Activated CD4-positive, alpha-beta T cell treated with anti-CD3 and anti-CD28 coated beads for 48 hours (primary cell): Measurements from ENCODE around the gene CAGE1.
A peak's percentile ranks its signal among the peaks of the same experiment; 100 is the strongest.

ENCODE experiments used
- DNase-seq: peaks from one replicate; pipeline ENCODE4 v3.0.0-alpha.2; 2020

CAGE1 gene

DNA sequence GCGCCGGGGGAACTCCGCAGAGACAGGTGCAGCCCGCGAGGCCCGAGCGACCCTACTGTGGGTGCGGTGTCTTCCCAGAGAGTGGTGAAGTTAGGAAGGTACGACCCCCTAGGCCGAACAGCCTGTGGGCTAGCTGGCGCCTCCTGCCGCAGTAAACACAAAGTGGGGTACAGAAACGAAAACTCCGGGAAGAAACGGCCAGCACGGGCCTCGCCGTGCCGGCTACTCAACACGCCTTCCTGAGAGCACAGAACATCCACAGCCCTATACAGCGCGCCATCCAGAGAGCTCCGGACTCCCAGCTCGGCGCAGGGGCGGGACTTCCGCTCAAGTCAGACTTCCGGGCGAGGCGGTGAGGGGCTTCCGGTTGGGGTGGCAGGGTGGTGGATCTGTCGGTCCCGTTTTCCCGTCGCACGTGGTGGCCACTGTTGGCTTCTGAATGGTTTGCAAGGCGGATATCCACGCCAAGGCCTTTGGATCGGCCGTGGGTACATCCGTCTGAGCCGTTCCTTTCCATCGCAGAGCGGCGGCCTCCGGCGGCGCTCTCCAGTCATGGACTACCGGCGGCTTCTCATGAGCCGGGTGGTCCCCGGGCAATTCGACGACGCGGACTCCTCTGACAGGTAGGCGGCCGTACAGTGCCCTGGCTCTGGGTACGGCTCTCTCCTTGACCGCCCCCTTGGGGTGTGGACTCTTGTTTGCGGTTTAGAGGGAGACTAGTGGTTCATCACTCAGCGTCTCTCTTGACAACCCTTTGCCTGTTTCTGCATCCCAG lies at the start of gene CAGE1, which contains the start of gene RIOK1:
Gene CAGE1 (minus strand): TSS at position 292 of the 775 bp plus-strand sequence. CDS start 2,569 bp downstream, outside the sequence.
Gene RIOK1 (plus strand): TSS at position 358 of the 775 bp plus-strand sequence. CDS start 195 bp downstream, at position 553.
- DNase-seq = peak; percentile 97

DNA sequence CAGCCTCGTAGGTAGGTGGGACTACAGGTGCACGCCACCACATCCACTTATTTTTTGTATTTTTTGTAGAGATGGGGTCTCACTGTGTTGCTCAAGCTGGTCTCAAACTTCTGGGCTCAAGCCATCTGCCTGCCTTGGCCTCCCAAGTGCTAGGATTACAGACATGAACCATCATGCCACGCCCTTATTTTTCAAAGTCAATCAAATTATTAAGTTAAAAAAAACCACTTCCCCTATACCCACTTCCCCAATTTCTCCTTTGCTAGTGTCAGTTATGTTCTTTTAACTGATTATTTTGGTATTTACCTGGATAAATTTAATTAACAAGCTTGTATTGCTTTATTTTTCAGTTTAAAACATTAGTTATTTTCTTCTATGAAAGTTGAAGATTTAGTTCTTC lies 49.7 kb upstream of the CAGE1 start:
- no peak for DNase-seq

DNA sequence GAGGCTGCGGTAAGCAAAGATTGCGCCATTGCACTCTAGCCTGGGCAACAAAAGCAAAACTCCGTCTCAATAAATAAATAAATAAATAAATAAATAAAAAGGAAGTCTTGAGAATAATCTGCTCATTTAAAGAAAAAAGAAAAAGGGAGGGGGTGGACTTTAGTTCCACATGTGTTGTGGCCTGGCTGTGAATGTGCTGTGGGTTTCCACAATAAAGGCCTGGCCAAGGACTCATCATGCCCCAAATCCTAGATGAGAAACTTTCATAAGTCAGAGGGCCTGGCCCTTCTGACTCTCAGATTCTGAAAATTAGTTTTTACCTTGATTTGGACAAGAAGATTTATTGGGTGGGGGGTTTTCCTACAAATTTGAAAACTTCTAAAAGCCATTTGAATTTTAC lies 48.5 kb upstream of the CAGE1 start:
- DNase-seq = no peak

DNA sequence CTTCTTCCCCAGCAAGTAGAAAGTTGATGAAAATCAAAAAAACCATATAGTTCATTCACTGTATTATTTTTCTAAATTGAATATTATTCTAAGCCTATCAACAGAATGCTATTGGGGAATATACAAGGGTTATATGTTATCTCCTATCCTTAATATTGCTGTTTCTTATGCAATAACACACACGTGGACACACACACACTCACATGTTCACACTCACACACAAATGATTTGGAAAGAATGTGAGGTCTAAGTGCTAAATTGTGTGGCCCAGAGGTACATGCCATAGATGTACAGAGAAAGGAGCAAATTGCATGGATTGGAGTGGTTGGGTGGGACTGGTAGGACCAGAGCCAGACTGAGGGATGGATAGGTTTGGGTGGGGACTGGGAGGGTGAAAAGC lies 45.1 kb upstream of the CAGE1 start:
- DNase-seq = no peak

- DNase-seq = no peak
Measured at GRCh38 chr6:7433121-7433617, 43.6 kb upstream of the CAGE1 start.

- no peak for DNase-seq
Measured at GRCh38 chr6:7432391-7433120, 43.0 kb upstream of the CAGE1 start.

DNA sequence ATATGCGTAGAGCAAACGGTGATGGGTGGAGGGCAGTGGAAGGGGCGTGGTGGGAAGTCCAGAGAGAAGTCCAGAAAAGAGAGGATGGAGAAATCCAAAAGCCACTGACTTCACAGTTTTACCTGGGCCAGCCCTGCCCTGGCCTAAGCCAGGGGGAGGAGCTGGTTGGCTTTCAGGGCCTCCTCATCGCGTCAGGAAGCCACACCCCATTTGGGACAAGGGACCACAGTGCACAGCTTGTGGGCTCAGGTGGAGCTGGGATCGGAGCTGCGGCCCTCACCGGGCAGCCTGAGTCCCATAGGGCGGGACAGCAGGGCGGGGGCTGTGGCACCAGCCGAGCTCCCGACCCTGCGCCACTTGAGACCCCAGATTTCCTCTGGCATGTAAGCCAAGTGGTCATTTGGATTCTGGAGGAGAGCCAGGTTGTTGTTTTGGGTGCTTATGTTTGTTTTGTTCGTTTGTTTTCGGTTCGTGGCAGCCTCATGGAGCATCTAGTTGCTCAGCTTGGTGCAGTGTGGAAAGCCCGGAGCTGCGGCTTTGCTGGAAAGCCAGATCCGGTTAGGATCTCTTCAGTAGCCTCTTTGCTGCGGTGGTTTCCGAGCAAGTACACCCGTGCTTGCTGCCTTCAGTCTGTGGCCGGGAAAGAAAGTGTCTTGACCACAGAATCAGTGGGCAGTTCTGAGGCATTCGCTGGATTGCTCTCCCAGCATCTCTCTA lies 42.3 kb upstream of the CAGE1 start:
- DNase-seq = no peak

DNA sequence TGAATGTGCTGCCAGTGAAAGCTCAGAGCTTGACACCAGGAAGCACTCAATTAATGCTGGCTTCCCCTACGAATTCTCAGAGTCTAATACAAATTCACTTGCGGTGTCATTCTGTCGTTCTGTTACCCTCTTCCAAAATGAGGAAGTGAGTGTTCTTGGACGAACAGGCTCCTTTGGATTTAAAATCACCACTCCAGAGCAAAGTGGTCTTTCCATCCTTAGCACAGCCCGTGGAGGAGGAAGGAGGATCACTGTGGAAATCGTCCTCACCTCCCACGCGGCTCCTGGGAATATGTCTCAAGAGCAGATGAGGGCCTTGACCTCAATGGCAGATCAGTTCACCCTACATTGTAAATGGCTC lies 41.8 kb upstream of the CAGE1 start:
- DNase-seq = no peak

DNA sequence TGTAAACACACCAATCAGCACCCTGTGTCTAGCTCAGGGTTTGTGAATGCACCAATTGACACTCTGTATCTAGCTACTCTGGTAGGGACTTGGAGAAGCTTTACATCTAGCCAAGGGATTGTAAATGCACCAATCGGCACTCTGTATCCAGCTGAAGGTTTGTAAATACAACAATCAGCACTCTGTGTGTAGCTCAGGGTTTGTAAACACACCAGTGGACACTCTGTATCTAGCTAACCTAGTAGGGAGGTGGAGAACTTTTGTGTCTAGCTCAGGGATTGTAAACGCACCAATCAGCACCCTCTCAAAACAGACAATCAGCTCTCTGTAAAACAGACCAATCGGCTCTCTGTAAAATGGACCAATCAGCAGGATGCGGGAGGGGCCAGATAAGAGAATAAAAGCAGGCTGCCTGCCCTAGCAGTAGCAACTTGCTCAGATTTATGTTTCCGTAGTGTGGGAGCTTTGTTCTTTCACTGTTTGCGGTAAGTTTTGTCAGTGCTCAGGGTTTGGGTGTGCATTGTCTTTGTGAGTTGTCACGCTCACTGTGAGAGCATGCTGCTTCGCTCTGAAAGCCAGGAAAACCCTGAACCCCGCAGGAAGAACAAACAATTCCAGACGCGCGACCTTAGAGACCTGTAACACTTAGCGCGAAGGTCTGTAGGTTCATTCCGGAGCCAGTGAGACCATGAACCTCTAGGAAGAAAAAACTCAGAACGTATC lies 37.1 kb upstream of the CAGE1 start:
- DNase-seq = no peak

DNA sequence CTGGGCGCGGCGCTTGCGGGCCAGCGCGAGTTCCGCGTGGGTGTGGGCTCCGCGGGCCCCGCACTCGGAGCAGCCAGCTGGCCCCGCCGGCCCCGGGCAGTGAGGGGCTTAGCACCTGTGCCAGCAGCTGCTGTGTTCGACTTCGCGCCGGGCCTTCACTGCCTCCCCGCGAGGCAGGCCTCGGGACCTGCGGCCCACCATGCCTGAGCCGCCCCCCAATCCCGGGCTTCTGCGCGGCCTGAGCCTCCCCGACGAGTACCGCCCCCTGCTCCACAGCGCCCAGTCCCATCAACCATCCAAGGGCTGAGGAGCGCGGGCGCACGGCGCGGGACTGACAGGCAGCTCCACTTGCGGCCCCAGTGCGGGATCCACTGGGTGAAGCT lies 36.3 kb upstream of the CAGE1 start:
- no peak for DNase-seq

DNA sequence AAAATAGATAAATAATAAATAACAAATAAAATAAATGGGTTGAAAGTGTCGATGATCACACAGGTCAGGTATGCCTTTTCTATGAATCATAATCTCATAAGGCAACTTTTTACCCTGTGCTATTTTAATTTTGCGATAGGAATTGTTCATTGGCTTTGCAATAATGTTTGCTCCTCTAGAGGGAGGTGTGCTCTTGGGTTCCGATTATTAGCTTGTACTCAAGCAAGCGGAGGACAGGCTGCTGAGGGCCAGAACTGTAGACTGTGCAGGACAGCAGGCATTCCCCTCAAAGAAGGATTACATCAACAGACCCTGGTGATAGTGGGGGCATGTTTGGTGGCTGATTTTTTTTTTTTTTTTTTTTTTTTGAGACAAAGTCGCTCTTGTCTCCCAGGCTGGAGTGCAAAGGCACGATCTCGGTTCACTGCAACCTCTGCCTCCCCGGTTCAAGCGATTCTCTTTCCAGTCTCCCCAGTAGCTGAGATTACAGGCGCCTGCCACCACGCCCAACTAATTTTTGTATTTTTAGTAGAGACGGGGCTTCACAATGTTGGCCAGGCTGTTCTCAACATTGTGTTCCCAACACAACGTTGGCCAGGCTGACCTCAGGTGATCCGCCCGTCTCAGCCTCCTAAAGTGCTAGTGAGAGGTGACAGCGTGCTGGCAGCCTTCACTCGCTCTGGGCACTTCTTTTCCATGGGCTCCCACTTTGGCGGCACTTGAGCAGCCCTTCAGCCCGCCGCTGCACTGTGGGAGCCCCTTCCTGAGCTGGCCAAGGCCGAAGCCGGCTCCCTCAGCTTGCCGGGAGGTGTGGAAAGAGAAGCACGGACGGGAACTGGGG lies 35.6 kb upstream of the CAGE1 start:
- DNase-seq = no peak

- no peak for DNase-seq
Measured at GRCh38 chr6:7424058-7424457, 34.5 kb upstream of the CAGE1 start.

DNA sequence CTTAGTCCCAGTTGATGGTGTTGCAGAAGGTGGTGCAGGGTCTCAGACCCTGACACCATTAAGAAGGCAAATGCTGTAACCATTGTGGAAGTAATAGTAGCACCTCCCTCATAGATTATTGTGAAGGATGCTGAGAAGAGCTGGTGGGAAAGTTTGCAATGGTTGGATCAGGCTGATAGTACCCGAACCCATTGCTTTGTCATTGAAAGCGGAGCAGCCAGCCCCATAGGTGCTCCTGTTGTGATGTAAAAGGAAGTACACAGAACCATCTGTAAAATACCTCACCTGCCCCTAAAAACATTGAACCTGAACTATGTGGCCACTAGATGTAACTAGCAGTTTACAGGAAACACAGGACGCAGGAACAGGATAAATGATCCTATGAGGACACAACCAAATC lies 31.5 kb upstream of the CAGE1 start:
- DNase-seq = no peak

DNA sequence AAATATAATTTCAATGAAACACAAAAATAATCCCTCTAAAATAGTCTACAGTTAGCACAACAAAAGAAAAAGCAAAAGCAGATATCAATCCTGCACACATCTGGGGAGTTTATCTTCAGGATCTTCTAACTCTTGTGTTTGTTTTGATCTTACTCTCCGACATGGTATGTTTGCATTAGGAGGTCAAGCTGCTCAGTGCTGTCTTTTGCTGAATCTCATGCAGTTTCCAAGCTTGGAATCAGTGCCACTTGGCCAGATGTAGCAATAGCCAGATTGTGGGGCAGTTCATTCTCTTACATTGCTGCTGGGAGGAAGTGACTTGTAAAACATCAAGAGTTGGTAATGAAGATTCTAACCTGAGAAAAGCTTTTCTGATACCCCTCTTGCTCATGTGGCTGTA lies 29.5 kb upstream of the CAGE1 start:
- no peak for DNase-seq

DNA sequence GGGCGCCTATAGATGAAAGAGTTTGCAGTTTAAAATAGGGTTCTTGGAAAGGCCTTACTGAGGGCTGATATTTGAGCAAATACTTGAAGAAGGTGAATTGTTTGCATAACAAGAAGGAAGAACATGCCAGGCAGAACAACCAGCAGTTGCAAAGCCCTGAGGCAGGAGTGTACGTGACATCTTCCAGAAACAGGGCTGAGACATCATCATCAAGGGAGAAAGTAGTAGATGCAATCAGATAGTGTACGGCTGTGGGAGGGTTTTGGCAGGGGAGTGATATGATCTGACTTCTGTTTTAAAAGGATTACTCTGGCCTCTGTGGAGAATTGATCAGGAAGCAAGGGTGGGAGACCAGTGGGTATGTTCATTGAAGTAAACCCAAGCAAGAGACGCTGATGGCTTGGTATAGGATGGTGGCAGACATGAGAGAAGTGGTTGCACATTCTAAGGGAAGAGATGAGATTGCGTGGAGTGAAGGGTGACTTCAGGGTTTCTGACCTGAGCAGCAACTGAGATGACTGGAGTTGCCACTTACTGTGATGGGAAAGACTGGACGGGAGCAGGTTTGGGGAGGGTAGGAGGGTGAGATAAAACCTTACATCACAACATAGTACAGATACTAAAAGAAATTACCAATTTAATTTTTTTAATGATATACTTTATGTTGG lies 28.8 kb upstream of the CAGE1 start:
- DNase-seq = no peak

- DNase-seq = no peak
Measured at GRCh38 chr6:7417684-7418083, 28.1 kb upstream of the CAGE1 start.

DNA sequence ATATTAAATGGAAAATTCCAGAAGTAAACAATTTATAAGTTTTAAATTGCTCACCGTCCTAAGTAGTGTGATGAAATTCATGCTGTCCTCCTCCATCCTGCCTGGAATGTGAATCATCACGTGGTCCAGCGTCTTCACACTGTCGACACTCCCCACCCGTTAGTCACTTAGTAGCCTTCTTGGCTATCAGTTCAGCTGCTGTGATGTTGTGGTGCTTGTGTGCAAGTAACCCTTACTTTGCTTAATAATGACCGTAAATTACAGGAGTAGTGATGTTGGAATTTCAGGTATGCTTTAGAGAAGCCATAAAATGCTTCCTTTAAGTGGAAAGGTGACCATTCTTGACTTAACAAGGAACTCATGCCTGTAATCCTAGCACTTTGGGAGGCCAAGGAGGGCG lies 25.3 kb upstream of the CAGE1 start:
- DNase-seq = no peak

GRCh38 chr6:7413151-7413823 lies 23.7 kb upstream of the CAGE1 start:
- DNase-seq = no peak

GRCh38 chr6:7411328-7411727 lies 21.8 kb upstream of the CAGE1 start:
- DNase-seq = no peak

DNA sequence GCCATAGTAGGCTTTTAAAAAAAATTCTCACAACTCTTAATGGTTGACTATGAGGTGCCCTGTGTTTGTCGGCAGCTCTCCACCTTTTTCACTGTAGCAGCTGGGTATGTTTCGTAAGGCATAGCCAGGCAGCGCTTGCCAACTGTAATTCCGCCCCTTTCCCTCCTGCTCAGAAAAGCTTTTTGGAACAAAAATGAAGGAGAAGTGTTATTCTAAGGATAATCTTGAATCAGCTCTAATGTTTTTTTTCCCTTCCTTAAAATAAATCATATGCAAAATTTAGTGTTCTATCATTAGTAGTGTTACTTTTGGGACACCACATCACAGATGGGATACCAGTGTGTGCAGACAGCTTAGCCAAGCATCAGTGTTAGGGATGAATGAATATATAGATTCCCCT lies 21.3 kb upstream of the CAGE1 start:
- no peak for DNase-seq

GRCh38 chr6:7409740-7410139 lies 20.2 kb upstream of the CAGE1 start:
- no peak for DNase-seq
